GM10266 (cell line): ENCODE data around the gene PAPSS2.
"Not testable (repeated sequence)": the region's sequence is repeated elsewhere in the genome, so short reads cannot be mapped to it uniquely, and the experiment has no call there.

Experiments
- DNase-seq: peaks from one replicate; pipeline ENCODE4 v3.0.0; 2012; ENCODE audit errors: extremely low spot score
- TF ChIP-seq, protein P1 (sequence below): IDR thresholded peaks from 2 replicates; pipeline ENCODE4 v1.5.1; 2012; ENCODE audit warnings: mild to moderate bottlenecking, low read depth; ENCODE audit not compliant: control insufficient read depth, insufficient read depth; ENCODE audit errors: missing control alignments

The PAPSS2 gene

DNA sequence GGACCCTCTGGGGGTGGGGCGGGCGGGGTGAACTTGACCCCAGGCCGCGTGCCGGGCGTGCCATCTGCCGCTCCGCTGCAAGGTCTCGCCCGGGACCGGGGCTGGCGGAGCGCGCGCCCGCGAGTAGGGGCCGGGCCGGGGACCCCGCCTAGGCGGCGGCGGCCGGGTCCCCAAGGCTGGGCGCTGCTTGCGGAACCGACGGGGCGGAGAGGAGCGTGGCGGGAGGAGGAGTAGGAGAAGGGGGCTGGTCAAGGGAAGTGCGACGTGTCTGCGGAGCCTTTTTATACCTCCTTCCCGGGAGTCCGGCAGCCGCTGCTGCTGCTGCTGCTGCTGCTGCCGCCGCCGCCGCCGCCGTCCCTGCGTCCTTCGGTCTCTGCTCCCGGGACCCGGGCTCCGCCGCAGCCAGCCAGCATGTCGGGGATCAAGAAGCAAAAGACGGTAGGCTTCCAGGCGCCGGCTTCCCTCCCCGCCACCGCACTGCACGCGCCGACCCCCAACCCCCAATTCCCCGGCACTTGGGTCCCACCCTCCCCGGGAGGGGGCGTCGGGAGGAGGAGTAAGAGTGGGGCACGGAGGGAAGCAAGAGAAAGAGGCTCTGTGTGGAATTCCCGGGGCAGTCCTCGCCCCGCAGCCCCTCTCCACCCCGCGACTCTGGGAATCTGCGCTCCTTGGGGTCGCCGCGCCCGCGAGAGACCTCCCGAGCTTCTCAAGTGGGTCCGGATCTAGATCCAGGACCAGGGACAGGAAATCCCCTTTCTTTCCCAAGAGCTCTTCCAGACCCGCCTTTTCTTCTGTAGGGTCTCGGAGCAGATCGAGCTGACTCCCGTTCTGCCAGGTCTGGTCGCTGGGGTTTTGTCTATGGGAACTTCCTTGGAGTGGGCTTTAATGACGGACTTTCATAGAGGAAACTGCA lies at the start of gene PAPSS2:
PAPSS2 (plus strand) TSS at position 308 of the 913 bp plus-strand sequence; CDS start at position 412, 104 bp downstream.
- TF ChIP-seq, protein P1, sequence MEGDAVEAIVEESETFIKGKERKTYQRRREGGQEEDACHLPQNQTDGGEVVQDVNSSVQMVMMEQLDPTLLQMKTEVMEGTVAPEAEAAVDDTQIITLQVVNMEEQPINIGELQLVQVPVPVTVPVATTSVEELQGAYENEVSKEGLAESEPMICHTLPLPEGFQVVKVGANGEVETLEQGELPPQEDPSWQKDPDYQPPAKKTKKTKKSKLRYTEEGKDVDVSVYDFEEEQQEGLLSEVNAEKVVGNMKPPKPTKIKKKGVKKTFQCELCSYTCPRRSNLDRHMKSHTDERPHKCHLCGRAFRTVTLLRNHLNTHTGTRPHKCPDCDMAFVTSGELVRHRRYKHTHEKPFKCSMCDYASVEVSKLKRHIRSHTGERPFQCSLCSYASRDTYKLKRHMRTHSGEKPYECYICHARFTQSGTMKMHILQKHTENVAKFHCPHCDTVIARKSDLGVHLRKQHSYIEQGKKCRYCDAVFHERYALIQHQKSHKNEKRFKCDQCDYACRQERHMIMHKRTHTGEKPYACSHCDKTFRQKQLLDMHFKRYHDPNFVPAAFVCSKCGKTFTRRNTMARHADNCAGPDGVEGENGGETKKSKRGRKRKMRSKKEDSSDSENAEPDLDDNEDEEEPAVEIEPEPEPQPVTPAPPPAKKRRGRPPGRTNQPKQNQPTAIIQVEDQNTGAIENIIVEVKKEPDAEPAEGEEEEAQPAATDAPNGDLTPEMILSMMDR = no peak
- DNase-seq = peak; percentile 57

DNA sequence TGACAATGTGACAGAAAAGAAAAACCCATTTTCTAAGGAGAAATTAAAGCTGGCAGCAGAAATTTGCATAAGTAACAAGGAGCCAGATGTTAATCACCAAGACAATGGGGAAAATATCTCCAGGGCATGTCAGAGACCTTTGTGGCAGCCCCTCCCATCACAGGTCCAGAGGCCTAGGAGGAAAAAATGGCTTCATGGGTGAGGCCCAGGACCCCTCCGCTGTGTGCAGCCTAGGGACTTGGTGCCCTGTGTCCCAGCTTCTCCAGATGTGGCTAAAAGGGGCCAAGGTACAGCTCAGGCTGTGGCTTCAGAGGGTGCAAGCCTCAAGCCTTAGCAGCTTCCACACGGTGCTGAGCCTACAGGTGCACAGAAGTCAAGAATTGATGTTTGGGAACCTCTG lies 48.3 kb upstream of the PAPSS2 start:
- not testable (repeated sequence) for DNase-seq

DNA sequence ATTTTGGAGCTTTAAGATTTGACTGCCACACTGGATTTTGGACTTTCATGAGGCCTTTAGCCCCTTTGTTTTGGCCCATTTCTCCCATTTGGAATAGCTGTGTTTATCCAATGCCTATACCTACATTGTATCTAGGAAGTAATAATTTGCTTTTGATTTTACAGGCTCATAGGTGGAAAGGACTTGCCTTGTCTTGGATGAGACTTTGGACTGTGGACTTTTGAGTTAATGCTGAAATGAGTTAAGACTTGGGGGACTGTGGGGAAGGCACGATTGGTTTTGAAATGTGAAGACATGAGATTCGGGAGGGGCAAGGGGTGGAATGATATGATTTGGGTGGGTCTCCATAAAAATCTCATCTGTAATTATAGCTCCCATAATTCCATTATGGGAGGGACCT lies 47.6 kb upstream of the PAPSS2 start:
- no peak for DNase-seq
- TF ChIP-seq, protein P1 = no peak

DNA sequence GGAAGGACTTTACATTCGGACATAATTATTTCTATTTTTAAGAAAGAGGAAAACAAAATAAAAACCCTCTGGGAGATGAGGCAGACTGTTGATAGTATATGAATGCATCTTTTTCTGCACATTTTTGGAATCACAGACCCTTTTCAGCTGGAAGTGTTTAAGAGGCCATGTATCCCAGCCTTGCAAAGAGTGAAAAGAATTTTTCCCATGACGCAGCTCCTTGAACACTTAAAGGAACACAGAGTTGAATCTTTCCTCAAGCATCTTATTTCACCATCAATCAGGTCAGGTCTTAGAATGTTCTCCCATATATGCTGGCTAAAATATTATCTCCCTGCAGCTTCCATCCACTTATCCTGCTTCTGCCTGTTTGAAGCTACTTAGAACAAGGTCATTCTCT lies 45.9 kb upstream of the PAPSS2 start:
- no peak for DNase-seq
- TF ChIP-seq, protein P1 = no peak

DNA sequence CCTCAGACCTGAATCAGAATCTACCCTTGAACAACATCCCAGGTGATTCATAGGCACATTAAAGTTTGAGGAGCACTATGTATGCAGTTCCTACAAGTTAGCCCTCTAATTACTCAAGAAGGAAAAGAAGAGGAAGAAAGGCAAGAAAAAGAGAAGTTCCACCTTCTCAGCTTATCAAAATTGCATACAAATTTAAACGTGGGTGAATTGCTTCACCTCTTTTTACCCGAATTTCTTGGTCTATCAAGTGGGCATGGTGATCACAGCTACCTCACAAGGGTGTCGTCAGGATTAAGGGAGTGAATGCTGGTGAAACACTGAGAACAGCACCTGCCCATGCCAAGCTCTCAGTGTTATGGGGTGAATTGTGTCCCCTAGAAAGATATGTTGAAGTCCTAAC lies 43.8 kb upstream of the PAPSS2 start:
- no peak for DNase-seq
- TF ChIP-seq, protein P1 = no peak

DNA sequence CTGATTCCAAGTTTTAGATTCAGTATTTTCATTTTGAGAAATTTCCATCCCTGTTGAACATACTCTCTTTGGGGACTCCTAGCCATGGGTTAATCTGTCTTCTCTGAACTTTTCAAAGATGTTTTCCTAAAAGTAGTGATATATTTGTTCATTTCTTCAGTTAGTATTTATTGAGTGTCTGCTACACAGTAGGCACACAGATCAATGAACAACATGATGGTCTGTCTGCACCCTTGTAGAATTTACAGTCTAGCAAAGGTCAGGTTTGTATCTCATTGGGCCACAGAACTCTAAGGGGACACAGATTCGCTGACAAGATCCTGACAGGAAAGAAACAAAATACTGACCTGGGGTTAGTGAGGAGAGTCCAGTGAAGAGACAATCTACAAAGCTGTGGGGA lies 42.2 kb upstream of the PAPSS2 start:
- TF ChIP-seq, protein P1 = no peak
- no peak for DNase-seq

DNA sequence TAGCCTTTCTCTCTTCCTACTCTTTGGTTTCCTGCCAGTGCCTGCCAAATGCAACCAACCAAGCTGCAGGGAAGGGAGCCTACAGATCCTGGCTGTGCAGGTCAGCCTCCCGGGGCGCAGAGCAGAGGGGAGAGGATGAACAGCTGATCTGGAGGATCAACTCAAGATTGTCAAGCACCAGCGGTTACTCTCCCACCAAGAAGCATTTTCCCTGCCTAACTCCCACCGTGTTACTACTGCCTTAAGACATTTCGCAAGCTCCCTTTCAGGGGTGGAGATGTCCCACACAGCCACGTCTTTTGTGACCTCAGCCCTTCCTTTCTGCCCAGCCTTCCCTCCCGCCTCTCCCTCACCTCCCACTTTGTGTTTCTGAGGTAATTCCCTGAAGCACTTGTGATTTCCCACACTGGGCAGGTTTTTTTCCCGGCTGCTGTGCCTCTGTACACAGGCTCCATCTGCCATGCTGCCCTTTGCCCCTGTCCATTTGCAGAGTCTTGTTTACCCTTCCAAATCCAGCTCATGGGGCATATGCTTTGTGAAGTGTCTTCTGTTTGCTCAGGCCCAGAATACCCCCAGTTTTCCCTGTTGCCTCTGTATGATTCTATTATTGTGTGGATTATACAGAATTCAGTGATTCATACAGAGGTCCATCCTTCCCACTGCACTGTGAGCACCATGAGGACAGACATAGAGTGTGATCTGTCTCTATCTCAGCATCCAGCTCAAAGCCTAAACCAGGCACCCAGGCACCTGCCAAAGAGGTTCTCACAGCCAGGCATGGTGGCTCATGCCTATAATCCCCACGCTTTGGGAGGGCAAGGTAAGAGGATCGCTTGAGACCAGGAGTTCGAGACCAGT lies 40.9 kb upstream of the PAPSS2 start:
- no peak for DNase-seq
- TF ChIP-seq, protein P1 = no peak
